ENCODE data around the gene ST13.
"Not testable (repeated sequence)": the region's sequence is repeated elsewhere in the genome, so short reads cannot be mapped to it uniquely, and the experiment has no call there.

ST13 gene

GRCh38 chr22:40856513-40857308 lies at the start of gene ST13, which contains the start of gene XPNPEP3:
TSS of gene ST13 (minus strand) at chr22:40856639. CDS start at chr22:40856540, 99 bp downstream.
TSS of gene XPNPEP3 (plus strand) at chr22:40857148. CDS start at chr22:40857182, 34 bp downstream.
- peak; percentile 94 for DNase-seq (ENCODE audit: low read depth)

GRCh38 chr22:40904101-40904500 lies 47.7 kb upstream of the ST13 start:
- no peak for DNase-seq (ENCODE audit: low read depth)

- no peak for DNase-seq (ENCODE audit: low read depth)
Observed at GRCh38 chr22:40898850-40899357, 42.5 kb upstream of the ST13 start.

- no peak for DNase-seq (ENCODE audit: low read depth)
Observed at GRCh38 chr22:40894417-40894816, 38.0 kb upstream of the ST13 start.

GRCh38 chr22:40890881-40891280 lies 34.4 kb upstream of the ST13 start:
- no peak for DNase-seq (ENCODE audit: low read depth)

- no peak for DNase-seq (ENCODE audit: low read depth)
Observed at GRCh38 chr22:40889116-40889515, 32.7 kb upstream of the ST13 start.

GRCh38 chr22:40878922-40879321 lies 22.5 kb upstream of the ST13 start:
- DNase-seq (ENCODE audit: low read depth), result no peak

- DNase-seq (ENCODE audit: low read depth), result no peak
Observed at GRCh38 chr22:40877488-40877887, 21.0 kb upstream of the ST13 start.

- no peak for DNase-seq (ENCODE audit: low read depth)
Observed at GRCh38 chr22:40876907-40877306, 20.5 kb upstream of the ST13 start.

- no peak for DNase-seq (ENCODE audit: low read depth)
Observed at GRCh38 chr22:40875111-40875510, 18.7 kb upstream of the ST13 start.

- no peak for DNase-seq (ENCODE audit: low read depth)
Observed at GRCh38 chr22:40874016-40874415, 17.6 kb upstream of the ST13 start.

GRCh38 chr22:40868379-40868778 lies 11.9 kb upstream of the ST13 start:
- not testable (repeated sequence) for DNase-seq (ENCODE audit: low read depth)

GRCh38 chr22:40867109-40867508 lies 10.7 kb upstream of the ST13 start:
- no peak for DNase-seq (ENCODE audit: low read depth)

- no peak for DNase-seq (ENCODE audit: low read depth)
Observed at GRCh38 chr22:40862537-40862936, 6.1 kb upstream of the ST13 start.

GRCh38 chr22:40862013-40862412 lies 5.6 kb upstream of the ST13 start, which contains the start of gene DNAJB7:
TSS of gene DNAJB7 (minus strand) at chr22:40862113. CDS start at chr22:40861994, 119 bp downstream.
- no peak for DNase-seq (ENCODE audit: low read depth)

GRCh38 chr22:40857309-40857855 lies 943 bp upstream of the ST13 start:
- no peak for DNase-seq (ENCODE audit: low read depth)

GRCh38 chr22:40855979-40856512 lies 393 bp downstream of the ST13 start:
- DNase-seq (ENCODE audit: low read depth), result no peak

- no peak for DNase-seq (ENCODE audit: low read depth)
Observed at GRCh38 chr22:40855071-40855978, 1.1 kb downstream of the ST13 start.

GRCh38 chr22:40853961-40854360 lies 2.5 kb downstream of the ST13 start:
- DNase-seq (ENCODE audit: low read depth), result no peak

- no peak for DNase-seq (ENCODE audit: low read depth)
Observed at GRCh38 chr22:40853333-40853732, 3.1 kb downstream of the ST13 start.

- DNase-seq (ENCODE audit: low read depth), result not testable (repeated sequence)
Observed at GRCh38 chr22:40845816-40846215, 10.6 kb downstream of the ST13 start.

- no peak for DNase-seq (ENCODE audit: low read depth)
Observed at GRCh38 chr22:40844951-40845350, 11.5 kb downstream of the ST13 start.

Data from stimulated activated CD8-positive, alpha-beta memory T cell treated with anti-CD3 and anti-CD28 coated beads, Interleukin-12 subunit alpha, Interleukin-12 subunit beta, amount 100 ng/mL, for 4 hours (primary cell).